PC-3 (cell line): ENCODE measurements around the gene ZCCHC24.

ENCODE experiments used
- CTCF ChIP-seq: fragments of 300-600 bp; sonication (generic); conservative IDR thresholded peaks from 2 replicates; pipeline ENCODE4 v1.5.1; 2017; ENCODE audit warnings: antibody characterized with exemption, low read depth, mild to moderate bottlenecking, low read length
- EZH2 ChIP-seq: fragments of 300-600 bp; sonication (generic); IDR thresholded peaks from one replicate; pipeline ENCODE4 v1.6.1; 2017; ENCODE audit warnings: antibody characterized with exemption, mild to moderate bottlenecking, low read length; ENCODE audit not compliant: unreplicated experiment

GRCh38 chr10:79383974-79384606, 61.3 kb downstream of the ZCCHC24 start:
- TF ChIP-seq CTCF (no peak), EZH2 (no peak)
